Activated naive CD8-positive, alpha-beta T cell treated with anti-CD3 and anti-CD28 coated beads, Interleukin-2, amount 50 U/mL, for 24 hours (primary cell): Measurements from ENCODE around the gene ARHGEF37.

Source experiments
- ATAC-seq: fragments of 150-1000 bp; cut with Tn5 transposase; one replicate; pipeline ENCODE4 v1.10.0; 2021
- DNase-seq: peaks from one replicate; pipeline ENCODE4 v3.0.0; 2021
- H3K27ac Mint-ChIP-seq: one replicate; pipeline ENCODE4 v1.8.0; 2021; ENCODE audit warnings: mild to moderate bottlenecking, mixed read lengths
- H3K27me3 Mint-ChIP-seq: one replicate; pipeline ENCODE4 v1.8.0; 2021; ENCODE audit warnings: mixed read lengths
- H3K36me3 Mint-ChIP-seq: one replicate; pipeline ENCODE4 v1.8.0; 2021; ENCODE audit warnings: low read depth, mixed read lengths
- H3K4me1 Mint-ChIP-seq: one replicate; pipeline ENCODE4 v1.8.0; 2021; ENCODE audit warnings: mixed read lengths
- H3K4me3 Mint-ChIP-seq: one replicate; pipeline ENCODE4 v1.8.0; 2021; ENCODE audit warnings: mild to moderate bottlenecking, moderate library complexity, mixed read lengths
- H3K9me3 Mint-ChIP-seq: one replicate; pipeline ENCODE4 v1.8.0; 2021; ENCODE audit warnings: mixed read lengths

The ARHGEF37 gene

DNA sequence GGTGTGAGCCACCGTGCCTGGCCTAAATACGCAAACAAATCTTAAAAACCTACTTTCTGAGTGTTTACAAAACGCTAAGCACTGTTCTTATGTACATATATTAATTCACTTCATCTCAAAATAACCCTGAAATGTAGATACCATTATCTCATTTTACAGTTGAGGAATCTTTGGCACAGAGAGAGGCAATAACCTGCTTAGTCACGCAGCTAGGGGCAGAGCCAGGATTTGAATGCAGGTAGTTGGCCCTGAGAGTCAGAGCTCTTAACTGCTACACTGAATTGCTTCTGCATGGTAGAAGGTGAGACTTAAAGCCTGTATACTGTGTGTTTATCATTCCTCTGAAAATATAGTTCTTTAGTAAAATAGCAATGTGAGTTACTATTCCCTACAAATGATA, 21.9 kb downstream of the ARHGEF37 start:
- Mint-ChIP-seq H3K36me3 (no peaks in the 10 kb centered on the region), H3K4me3 (no peak overlapping the region), H3K27ac (no peak overlapping the region), H3K27me3 (peaks cover 2% of the 10 kb centered on the region), H3K4me1 (peaks cover 11% of the 10 kb centered on the region), H3K9me3 (no peaks in the 10 kb centered on the region)
- ATAC-seq: no peak
- no peak for DNase-seq

DNA sequence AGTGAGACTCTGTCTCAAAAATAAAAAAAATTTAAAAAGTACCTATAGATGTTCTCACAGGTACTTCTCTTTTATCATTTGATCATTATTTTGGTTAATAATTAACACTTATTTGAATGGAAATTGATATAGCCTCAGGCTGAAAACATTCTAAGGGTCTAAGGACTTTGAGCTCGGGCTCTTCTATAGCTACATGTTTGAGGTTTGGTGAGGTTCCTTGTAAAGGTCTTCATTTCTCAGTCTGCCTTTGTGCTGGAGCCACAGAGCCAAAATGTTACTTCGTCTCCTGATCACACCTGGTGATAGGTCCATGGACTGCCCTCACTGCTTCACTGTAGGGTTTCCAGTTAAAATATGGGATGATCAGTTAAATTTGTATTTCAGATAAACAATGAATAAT, 22.6 kb downstream of the ARHGEF37 start:
- no peak overlapping the region for H3K27ac Mint-ChIP-seq
- no peaks in the 10 kb centered on the region for H3K27me3 Mint-ChIP-seq
- peaks cover 11% of the 10 kb centered on the region for H3K4me1 Mint-ChIP-seq
- DNase-seq (no peak), ATAC-seq (no peak)
- H3K4me3 Mint-ChIP-seq: no peak overlapping the region
- H3K36me3 Mint-ChIP-seq: no peaks in the 10 kb centered on the region
- no peaks in the 10 kb centered on the region for H3K9me3 Mint-ChIP-seq

DNA sequence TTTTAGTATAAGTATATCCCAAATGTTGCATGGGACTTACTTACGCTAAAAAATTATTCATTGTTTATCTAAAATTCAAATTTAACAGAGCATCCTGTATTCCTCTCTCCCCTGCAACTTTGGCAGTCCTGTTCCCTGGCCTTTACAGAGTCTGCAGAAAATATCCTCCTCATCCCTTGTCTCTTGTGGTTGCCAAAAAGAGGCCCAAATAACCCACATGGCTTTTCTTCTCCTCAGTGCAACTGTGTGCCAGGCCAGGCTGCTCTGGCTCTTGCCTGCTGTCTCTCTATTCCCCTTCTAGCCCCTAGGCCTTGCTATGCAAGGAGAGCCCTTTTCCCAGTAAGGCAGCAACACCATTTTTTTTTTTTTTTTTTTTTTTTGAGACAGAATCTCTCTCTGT, 23.0 kb downstream of the ARHGEF37 start:
- no peak for DNase-seq
- no peaks in the 10 kb centered on the region for H3K27me3 Mint-ChIP-seq
- no peak for ATAC-seq
- H3K9me3 Mint-ChIP-seq: no peaks in the 10 kb centered on the region
- H3K4me1 Mint-ChIP-seq: peaks cover 11% of the 10 kb centered on the region
- no peak overlapping the region for H3K27ac Mint-ChIP-seq
- H3K36me3 Mint-ChIP-seq: no peaks in the 10 kb centered on the region
- H3K4me3 Mint-ChIP-seq: no peak overlapping the region

DNA sequence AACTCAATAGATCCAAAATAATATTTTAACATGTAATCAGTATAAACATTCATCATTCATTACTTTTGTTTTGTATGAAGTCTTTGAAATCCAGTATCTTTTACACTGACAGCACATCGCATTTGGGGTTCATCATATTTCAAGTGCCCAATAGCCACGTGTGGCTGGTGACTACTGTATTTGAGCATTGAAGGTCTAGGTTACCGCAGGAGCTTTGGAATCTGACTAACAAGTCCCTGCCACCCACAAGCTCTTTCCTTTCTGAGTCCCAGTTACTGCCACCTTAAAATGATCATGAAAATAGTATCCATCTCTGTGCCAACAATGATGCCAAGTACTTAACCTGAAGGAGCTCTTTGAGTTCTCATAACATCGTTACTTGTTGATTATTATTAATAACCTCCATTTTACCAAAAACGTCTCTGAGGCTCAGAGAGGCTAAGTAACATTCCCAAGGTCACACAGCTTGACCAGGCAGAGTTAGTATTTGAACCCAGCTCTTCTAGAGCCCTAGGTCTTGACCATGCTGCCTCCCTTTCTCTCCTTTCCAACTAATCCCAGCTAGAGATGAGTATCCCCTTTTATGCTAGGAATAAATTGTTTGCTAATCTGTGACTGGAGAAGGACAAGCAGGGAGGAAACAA, 24.2 kb downstream of the ARHGEF37 start:
- ATAC-seq: no peak
- Mint-ChIP-seq H3K27ac (no peak overlapping the region), H3K27me3 (no peaks in the 10 kb centered on the region), H3K4me3 (no peak overlapping the region), H3K4me1 (peaks cover 11% of the 10 kb centered on the region), H3K36me3 (no peaks in the 10 kb centered on the region), H3K9me3 (no peaks in the 10 kb centered on the region)
- no peak for DNase-seq

DNA sequence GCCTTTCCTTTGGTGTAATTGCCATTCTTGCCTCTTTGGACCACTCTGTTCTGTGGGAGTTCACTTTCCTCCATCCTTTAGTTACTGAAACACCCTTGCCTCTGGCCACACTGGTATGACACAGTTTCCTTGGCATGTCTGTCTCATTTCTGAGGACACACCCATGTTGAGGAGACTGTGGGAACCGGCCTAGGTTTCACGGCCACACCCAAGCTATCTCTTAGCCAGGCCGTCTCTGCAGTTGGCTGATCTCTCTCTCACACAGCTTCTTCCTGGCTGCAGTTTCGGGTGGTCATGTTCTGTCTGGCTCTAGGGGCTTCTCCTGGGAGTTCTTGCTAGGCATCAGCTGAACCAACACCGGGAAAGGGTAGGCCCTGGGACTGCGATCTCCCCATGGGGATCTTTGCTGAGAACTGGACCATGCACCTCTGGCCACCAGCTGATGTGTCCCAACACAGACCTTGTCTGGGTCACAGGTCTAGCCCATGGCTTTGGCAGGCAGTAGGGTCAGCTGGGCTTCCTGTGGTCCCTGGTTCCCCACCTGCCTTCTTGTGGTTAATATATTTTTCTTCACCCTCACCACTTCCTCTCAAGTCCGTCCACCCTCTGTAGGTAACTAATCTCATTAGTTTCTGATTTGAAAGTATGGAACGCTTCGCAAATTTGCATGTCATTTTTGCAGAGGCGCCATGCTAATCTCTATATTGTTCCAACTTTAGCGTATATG, 24.9 kb downstream of the ARHGEF37 start:
- Mint-ChIP-seq H3K4me1 (peaks cover 11% of the 10 kb centered on the region), H3K36me3 (no peaks in the 10 kb centered on the region), H3K4me3 (no peak overlapping the region), H3K27ac (no peak overlapping the region), H3K9me3 (no peaks in the 10 kb centered on the region), H3K27me3 (no peaks in the 10 kb centered on the region)
- DNase-seq: no peak
- ATAC-seq: no peak

DNA sequence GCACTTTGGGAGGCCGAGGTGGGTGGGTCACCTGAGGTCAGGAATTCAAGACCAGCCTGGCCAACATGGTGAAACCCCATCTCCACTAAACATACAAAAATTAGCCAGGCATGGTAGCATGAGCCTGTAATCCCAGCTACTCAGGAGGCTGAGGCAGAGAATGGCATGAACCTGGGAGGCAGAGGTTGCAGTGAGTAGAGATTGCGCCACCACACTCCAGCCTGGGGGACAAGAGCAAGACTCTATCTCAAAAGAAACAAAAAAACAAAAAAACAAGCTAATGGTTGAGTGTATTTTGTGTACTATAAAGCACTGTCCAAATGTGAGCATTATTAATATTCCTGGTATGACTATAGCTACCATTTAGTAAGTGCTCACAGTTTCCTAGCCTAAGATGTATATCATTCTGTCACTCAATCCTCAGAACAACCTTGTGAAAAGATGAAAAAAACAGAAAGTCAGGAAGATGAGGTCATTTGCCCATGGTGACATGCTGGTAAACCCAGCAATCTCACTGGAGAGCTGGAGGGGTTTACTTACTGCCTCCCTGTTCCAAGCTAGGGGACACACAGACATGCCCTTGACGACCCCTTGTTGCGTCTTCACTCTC, 27.7 kb downstream of the ARHGEF37 start:
- H3K27me3 Mint-ChIP-seq: no peaks in the 10 kb centered on the region
- DNase-seq (no peak), ATAC-seq (no peak)
- H3K27ac Mint-ChIP-seq: no peak overlapping the region
- no peaks in the 10 kb centered on the region for H3K36me3 Mint-ChIP-seq
- no peak overlapping the region for H3K4me3 Mint-ChIP-seq
- H3K4me1 Mint-ChIP-seq: peaks cover 11% of the 10 kb centered on the region
- H3K9me3 Mint-ChIP-seq: no peaks in the 10 kb centered on the region

DNA sequence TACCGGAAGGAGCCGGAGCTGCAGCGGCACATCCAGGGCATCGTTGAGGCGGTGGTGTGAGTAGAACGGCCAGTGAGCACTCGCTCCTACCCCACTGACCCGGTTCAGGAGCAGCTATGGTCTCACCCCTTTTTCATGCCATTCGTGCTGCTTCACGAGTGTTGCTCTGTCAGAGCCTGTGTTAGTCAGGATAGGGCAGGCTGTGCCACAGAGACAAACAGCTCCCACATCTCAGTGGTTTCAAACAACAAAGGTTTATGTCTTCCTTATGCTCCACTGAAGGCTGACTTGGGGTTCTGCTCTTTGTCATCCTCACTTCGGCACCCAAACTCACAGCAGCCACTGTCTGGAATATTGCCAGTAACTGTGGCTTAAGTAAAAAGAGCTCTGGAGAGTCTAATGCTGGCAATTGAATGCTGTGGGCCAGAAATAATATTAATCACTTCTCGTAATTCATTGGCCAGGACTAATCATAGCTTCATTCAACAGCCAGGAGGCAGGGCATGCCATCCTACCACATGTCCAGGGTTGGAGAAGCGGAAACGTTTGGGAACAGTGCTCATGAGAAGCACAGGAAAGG, 28.4 kb downstream of the ARHGEF37 start:
- Mint-ChIP-seq H3K27ac (no peak overlapping the region), H3K4me1 (peaks cover 11% of the 10 kb centered on the region), H3K36me3 (no peaks in the 10 kb centered on the region), H3K27me3 (no peaks in the 10 kb centered on the region), H3K4me3 (no peak overlapping the region), H3K9me3 (no peaks in the 10 kb centered on the region)
- no peak for DNase-seq
- no peak for ATAC-seq

DNA sequence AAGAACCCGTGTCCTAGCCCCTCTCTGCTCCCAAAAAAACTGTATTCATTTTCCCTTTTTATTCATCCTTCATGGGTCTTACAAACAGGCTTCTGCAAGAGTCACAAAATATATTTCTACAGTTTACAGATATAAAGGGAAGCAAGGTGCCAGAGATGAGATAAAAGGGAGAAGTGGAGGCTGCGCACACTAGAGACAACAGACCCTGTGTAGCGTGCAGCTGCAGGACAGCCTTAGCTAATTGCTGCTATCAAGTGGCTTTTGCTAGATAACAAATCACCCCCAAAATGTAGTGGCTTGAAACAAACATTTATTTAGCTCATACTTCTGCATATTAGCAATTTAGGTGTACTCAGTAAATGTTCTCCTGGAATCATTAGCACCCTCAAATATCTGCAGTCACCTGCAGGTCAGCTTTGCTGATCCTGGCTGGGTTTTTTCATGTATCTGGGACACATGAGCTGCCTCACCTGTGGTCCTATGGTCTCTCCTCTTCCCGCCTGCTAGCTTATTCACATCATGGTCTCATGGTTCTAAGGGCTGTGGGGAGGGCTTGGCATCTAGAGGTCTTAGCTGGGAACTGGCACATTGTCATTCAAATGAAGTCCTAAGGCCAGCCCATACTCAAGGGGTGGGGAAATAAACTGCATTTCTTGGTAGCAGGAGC, 29.4 kb downstream of the ARHGEF37 start:
- Mint-ChIP-seq H3K27ac (no peak overlapping the region), H3K27me3 (no peaks in the 10 kb centered on the region), H3K9me3 (no peaks in the 10 kb centered on the region), H3K36me3 (no peaks in the 10 kb centered on the region), H3K4me1 (peaks cover 11% of the 10 kb centered on the region), H3K4me3 (no peak overlapping the region)
- DNase-seq (no peak), ATAC-seq (no peak)

DNA sequence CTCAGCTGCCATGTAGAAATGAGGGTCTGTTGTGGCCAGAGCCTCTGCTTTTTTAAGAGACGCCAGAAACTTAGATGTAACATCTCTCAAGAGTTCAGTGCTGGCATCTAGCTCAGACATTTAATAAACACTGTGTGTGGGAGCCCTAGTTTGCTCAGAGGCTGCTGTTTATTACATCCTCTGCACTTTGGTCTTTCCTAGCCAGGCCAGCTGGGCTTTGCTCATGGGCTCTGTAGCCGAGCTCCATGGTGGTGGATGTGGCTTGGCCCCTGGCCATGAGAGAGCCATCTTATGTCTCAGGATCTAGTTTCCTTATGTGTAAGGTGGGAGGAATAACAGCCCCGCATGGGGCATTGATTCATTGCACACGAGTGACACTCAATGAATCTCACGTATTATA, 30.0 kb downstream of the ARHGEF37 start:
- peaks cover 11% of the 10 kb centered on the region for H3K4me1 Mint-ChIP-seq
- H3K36me3 Mint-ChIP-seq: no peaks in the 10 kb centered on the region
- no peak for DNase-seq

DNA sequence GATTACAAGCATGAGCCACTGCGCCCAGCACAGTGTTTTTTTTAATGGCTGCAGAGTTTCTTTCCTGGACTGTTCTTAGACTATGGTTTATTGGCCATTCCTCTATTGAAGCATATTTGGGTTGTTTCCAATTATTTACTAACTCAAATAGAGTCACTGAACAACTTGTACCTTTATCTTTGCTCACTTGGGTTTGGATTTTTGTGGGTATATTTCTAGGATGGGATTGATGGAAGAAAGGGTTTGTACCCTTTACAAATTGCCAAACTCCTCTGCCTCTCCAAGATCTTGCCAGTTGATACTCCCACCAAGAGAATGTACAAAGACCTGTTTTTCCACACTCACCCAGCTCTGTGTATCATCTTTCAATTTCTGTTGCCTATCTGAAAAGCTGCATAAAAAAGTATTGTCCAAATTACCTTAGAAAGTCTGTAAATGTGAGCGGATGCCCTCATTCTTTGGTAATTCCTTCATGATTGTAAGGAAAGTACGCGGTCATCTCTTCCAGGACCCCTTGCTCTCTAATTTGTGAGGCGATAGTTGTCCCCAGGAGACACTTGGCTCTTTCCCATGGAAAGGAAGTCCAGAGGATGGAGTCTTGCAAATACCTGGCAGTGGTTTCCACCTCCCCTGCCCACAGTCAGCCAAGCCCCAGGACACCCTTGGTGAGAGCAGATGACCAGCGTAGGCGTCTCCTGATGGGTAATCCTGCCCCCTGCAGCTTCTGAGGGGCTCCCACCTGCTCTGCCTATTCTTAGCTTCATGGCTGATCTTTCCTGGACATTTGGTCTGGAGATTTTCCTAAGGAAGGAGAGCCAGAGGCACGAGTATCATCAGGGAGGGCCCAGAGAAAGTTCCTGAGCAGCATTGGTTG, 33.0 kb downstream of the ARHGEF37 start:
- Mint-ChIP-seq H3K36me3 (no peaks in the 10 kb centered on the region), H3K4me3 (no peak overlapping the region), H3K9me3 (no peaks in the 10 kb centered on the region), H3K27me3 (no peaks in the 10 kb centered on the region), H3K27ac (no peak overlapping the region), H3K4me1 (peaks cover 10% of the 10 kb centered on the region)
- ATAC-seq: no peak
- DNase-seq: no peak

More for the DNA sequence above, 30.0 kb downstream of the ARHGEF37 start:
- no peak overlapping the region for H3K4me3 Mint-ChIP-seq
- no peaks in the 10 kb centered on the region for H3K27me3 Mint-ChIP-seq
- no peak for ATAC-seq
- no peaks in the 10 kb centered on the region for H3K9me3 Mint-ChIP-seq
- no peak overlapping the region for H3K27ac Mint-ChIP-seq

DNA sequence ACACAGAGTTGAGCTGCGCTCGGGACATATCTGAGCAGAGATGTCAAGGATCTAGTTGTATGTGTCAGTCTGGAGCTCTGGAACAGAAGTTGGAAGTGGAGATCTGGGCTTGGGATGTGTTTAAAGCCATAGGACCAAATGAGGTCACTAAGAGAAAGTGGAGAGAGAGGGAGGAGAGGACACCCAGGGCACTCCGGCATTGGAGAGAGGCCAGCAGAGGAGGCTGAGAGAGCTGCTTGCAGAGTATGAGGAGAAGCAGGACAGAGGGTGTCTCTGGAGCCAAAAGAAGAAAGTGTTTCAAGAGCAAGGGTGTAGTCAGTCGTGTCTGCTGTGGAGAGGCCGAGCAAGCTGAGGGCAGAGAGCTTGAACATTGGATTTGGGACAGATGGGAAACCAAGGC, 34.7 kb downstream of the ARHGEF37 start:
- no peak for DNase-seq
- H3K4me1 Mint-ChIP-seq: peaks cover 10% of the 10 kb centered on the region
- no peaks in the 10 kb centered on the region for H3K36me3 Mint-ChIP-seq
- H3K9me3 Mint-ChIP-seq: no peaks in the 10 kb centered on the region
- ATAC-seq: no peak
- H3K4me3 Mint-ChIP-seq: no peak overlapping the region
- H3K27ac Mint-ChIP-seq: no peak overlapping the region
- no peaks in the 10 kb centered on the region for H3K27me3 Mint-ChIP-seq

DNA sequence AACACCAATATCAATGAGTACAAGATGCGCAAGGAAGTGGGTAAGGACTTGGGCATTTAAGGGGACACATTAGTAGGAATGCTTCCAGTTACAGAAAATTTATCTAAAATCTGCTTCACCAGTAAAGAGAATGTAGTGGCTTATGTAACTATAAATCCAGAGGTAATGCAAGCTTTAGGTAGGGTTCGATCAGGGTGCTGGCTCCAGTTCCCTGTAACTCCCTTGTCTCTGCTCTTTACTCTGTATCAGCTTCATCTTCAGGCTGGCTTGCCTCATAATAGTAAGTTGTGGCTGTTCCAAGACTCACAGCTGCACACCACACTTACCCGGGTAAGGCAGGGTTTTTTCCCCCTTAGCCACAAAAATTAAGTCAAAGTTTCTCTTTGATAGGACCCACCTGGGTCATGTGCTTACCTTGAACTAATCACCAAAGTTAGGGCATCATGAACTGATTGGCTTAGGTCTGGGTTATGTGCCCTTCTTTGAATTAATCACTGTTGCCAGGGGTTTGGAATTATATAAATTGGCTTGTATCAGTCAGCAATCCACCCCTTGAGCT, 35.5 kb downstream of the ARHGEF37 start:
- no peaks in the 10 kb centered on the region for H3K27me3 Mint-ChIP-seq
- peaks cover 10% of the 10 kb centered on the region for H3K4me1 Mint-ChIP-seq
- no peak overlapping the region for H3K27ac Mint-ChIP-seq
- no peaks in the 10 kb centered on the region for H3K9me3 Mint-ChIP-seq
- ATAC-seq: peak; percentile 77
- no peak overlapping the region for H3K4me3 Mint-ChIP-seq
- no peak for DNase-seq
- no peaks in the 10 kb centered on the region for H3K36me3 Mint-ChIP-seq

DNA sequence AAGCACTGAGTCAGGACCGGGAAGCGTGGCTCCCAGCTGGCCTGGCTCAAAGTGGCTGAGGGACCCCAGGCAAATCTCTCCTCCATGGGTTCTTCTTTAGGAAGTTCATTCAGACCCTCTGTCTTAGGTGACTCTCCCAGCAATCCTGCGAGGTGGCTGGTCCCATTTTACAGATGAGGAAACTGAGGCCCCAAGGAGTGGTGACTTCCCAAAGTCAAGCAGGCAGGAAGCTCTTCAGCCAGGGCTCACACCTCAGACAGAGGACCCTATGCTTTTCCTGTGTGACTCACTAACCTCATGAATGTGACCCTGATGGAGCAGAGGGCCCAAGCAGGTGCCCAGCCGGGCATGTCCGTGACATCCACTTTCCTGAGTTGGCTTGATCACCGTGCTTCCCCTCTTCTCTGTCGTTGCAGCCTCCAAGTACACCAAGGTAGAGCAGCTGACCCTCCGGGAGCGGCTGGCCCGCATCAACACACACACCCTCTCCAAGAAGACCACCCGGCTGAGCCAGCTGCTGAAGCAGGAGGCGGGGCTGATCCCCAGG, 36.5 kb downstream of the ARHGEF37 start:
- no peaks in the 10 kb centered on the region for H3K36me3 Mint-ChIP-seq
- no peaks in the 10 kb centered on the region for H3K27me3 Mint-ChIP-seq
- H3K4me3 Mint-ChIP-seq: no peak overlapping the region
- H3K4me1 Mint-ChIP-seq: peaks cover 10% of the 10 kb centered on the region
- H3K27ac Mint-ChIP-seq: no peak overlapping the region
- ATAC-seq (no peak), DNase-seq (no peak)
- H3K9me3 Mint-ChIP-seq: no peaks in the 10 kb centered on the region
